Activated naive CD8-positive, alpha-beta T cell (primary cell): Measurements from ENCODE around the gene DEK.

Source experiments
- H3K27ac Mint-ChIP-seq: one replicate; pipeline ENCODE4 v1.8.0; 2021; ENCODE audit warnings: mixed read lengths
- H3K27me3 Mint-ChIP-seq: one replicate; pipeline ENCODE4 v1.8.0; 2021; ENCODE audit warnings: mixed read lengths
- H3K36me3 Mint-ChIP-seq: one replicate; pipeline ENCODE4 v1.8.0; 2021; ENCODE audit warnings: mixed read lengths
- H3K4me1 Mint-ChIP-seq: one replicate; pipeline ENCODE4 v1.8.0; 2021; ENCODE audit warnings: low read depth, mixed read lengths
- H3K4me3 Mint-ChIP-seq: one replicate; pipeline ENCODE4 v1.8.0; 2021; ENCODE audit warnings: mild to moderate bottlenecking, mixed read lengths
- H3K9me3 Mint-ChIP-seq: one replicate; pipeline ENCODE4 v1.8.0; 2021; ENCODE audit warnings: low read depth, mixed read lengths

Gene DEK

GRCh38 chr6:18253635-18254034 is 10.7 kb downstream of the DEK start:
- H3K27me3 Mint-ChIP-seq = no peaks in the 10 kb centered on the region
- H3K4me1 Mint-ChIP-seq = peaks cover 12% of the 10 kb centered on the region
- H3K36me3 Mint-ChIP-seq = peaks cover 17% of the 10 kb centered on the region
- no peak overlapping the region for H3K27ac Mint-ChIP-seq
- no peaks in the 10 kb centered on the region for H3K9me3 Mint-ChIP-seq
- no peak overlapping the region for H3K4me3 Mint-ChIP-seq

GRCh38 chr6:18249271-18249670 is 15.1 kb downstream of the DEK start:
- no peak overlapping the region for H3K27ac Mint-ChIP-seq
- peaks cover 30% of the 10 kb centered on the region for H3K4me1 Mint-ChIP-seq
- peaks cover 30% of the 10 kb centered on the region for H3K36me3 Mint-ChIP-seq
- peaks cover 7% of the 10 kb centered on the region for H3K9me3 Mint-ChIP-seq
- no peaks in the 10 kb centered on the region for H3K27me3 Mint-ChIP-seq
- no peak overlapping the region for H3K4me3 Mint-ChIP-seq

GRCh38 chr6:18248698-18249097 is 15.6 kb downstream of the DEK start:
- no peak overlapping the region for H3K27ac Mint-ChIP-seq
- H3K36me3 Mint-ChIP-seq = peaks cover 31% of the 10 kb centered on the region

GRCh38 chr6:18247002-18247401 is 17.3 kb downstream of the DEK start:
- Mint-ChIP-seq H3K36me3 (peaks cover 43% of the 10 kb centered on the region), H3K27ac (no peak overlapping the region), H3K27me3 (no peaks in the 10 kb centered on the region), H3K9me3 (peaks cover 7% of the 10 kb centered on the region), H3K4me1 (peaks cover 42% of the 10 kb centered on the region), H3K4me3 (no peak overlapping the region)

More at GRCh38 chr6:18248698-18249097, 15.6 kb downstream of the DEK start:
- Mint-ChIP-seq H3K4me3 (no peak overlapping the region), H3K9me3 (peaks cover 7% of the 10 kb centered on the region), H3K27me3 (no peaks in the 10 kb centered on the region), H3K4me1 (peaks cover 30% of the 10 kb centered on the region)

- Mint-ChIP-seq H3K27me3 (no peaks in the 10 kb centered on the region), H3K4me1 (peaks cover 50% of the 10 kb centered on the region), H3K36me3 (peaks cover 43% of the 10 kb centered on the region), H3K4me3 (no peak overlapping the region), H3K27ac (no peak overlapping the region), H3K9me3 (peaks cover 7% of the 10 kb centered on the region)
Measured at GRCh38 chr6:18246205-18246604, 18.1 kb downstream of the DEK start.

GRCh38 chr6:18245642-18246041 is 18.7 kb downstream of the DEK start:
- Mint-ChIP-seq H3K36me3 (peaks cover 43% of the 10 kb centered on the region), H3K4me1 (peaks cover 54% of the 10 kb centered on the region), H3K27me3 (no peaks in the 10 kb centered on the region), H3K9me3 (peaks cover 7% of the 10 kb centered on the region), H3K27ac (peak overlapping the region; percentile 3), H3K4me3 (no peak overlapping the region)

- Mint-ChIP-seq H3K4me3 (no peak overlapping the region), H3K4me1 (peaks cover 54% of the 10 kb centered on the region), H3K36me3 (peaks cover 43% of the 10 kb centered on the region), H3K9me3 (peaks cover 7% of the 10 kb centered on the region), H3K27ac (no peak overlapping the region), H3K27me3 (no peaks in the 10 kb centered on the region)
Measured at GRCh38 chr6:18245079-18245478, 19.3 kb downstream of the DEK start.

- peaks cover 50% of the 10 kb centered on the region for H3K4me1 Mint-ChIP-seq
- no peak overlapping the region for H3K27ac Mint-ChIP-seq
- H3K4me3 Mint-ChIP-seq = no peak overlapping the region
- peaks cover 7% of the 10 kb centered on the region for H3K9me3 Mint-ChIP-seq
- H3K27me3 Mint-ChIP-seq = no peaks in the 10 kb centered on the region
- peaks cover 42% of the 10 kb centered on the region for H3K36me3 Mint-ChIP-seq
Measured at GRCh38 chr6:18244251-18244650, 20.1 kb downstream of the DEK start.

- H3K4me3 Mint-ChIP-seq = no peak overlapping the region
- peaks cover 49% of the 10 kb centered on the region for H3K4me1 Mint-ChIP-seq
- H3K27ac Mint-ChIP-seq = peak overlapping the region; percentile 7
- H3K36me3 Mint-ChIP-seq = peaks cover 40% of the 10 kb centered on the region
- peaks cover 7% of the 10 kb centered on the region for H3K9me3 Mint-ChIP-seq
- no peaks in the 10 kb centered on the region for H3K27me3 Mint-ChIP-seq
Measured at GRCh38 chr6:18243302-18243893, 20.9 kb downstream of the DEK start.

GRCh38 chr6:18242062-18242851 is 22.1 kb downstream of the DEK start:
- Mint-ChIP-seq H3K36me3 (peaks cover 38% of the 10 kb centered on the region), H3K4me1 (peaks cover 47% of the 10 kb centered on the region), H3K27me3 (no peaks in the 10 kb centered on the region), H3K27ac (peak overlapping the region; percentile 59), H3K9me3 (peaks cover 7% of the 10 kb centered on the region), H3K4me3 (peak overlapping the region; percentile 6)

GRCh38 chr6:18241208-18242038 is 22.9 kb downstream of the DEK start:
- Mint-ChIP-seq H3K27me3 (no peaks in the 10 kb centered on the region), H3K9me3 (peaks cover 7% of the 10 kb centered on the region), H3K4me1 (peaks cover 42% of the 10 kb centered on the region), H3K36me3 (peaks cover 31% of the 10 kb centered on the region), H3K27ac (peak overlapping the region; percentile 2), H3K4me3 (peak overlapping the region; percentile 21)

GRCh38 chr6:18240230-18240629 is 24.1 kb downstream of the DEK start:
- H3K4me3 Mint-ChIP-seq = no peak overlapping the region
- H3K9me3 Mint-ChIP-seq = no peaks in the 10 kb centered on the region
- H3K27ac Mint-ChIP-seq = no peak overlapping the region
- no peaks in the 10 kb centered on the region for H3K27me3 Mint-ChIP-seq
- peaks cover 33% of the 10 kb centered on the region for H3K36me3 Mint-ChIP-seq
- H3K4me1 Mint-ChIP-seq = peaks cover 30% of the 10 kb centered on the region

GRCh38 chr6:18237167-18237566 is 27.2 kb downstream of the DEK start:
- Mint-ChIP-seq H3K4me3 (no peak overlapping the region), H3K4me1 (peaks cover 13% of the 10 kb centered on the region), H3K36me3 (peaks cover 35% of the 10 kb centered on the region), H3K9me3 (peaks cover 8% of the 10 kb centered on the region), H3K27me3 (no peaks in the 10 kb centered on the region), H3K27ac (no peak overlapping the region)

GRCh38 chr6:18235524-18235923 is 28.8 kb downstream of the DEK start:
- Mint-ChIP-seq H3K9me3 (peaks cover 15% of the 10 kb centered on the region), H3K27me3 (no peaks in the 10 kb centered on the region), H3K27ac (no peak overlapping the region), H3K4me3 (no peak overlapping the region), H3K36me3 (peaks cover 48% of the 10 kb centered on the region), H3K4me1 (no peaks in the 10 kb centered on the region)

- no peaks in the 10 kb centered on the region for H3K4me1 Mint-ChIP-seq
- peaks cover 54% of the 10 kb centered on the region for H3K36me3 Mint-ChIP-seq
- no peak overlapping the region for H3K27ac Mint-ChIP-seq
- no peak overlapping the region for H3K4me3 Mint-ChIP-seq
- H3K9me3 Mint-ChIP-seq = peaks cover 17% of the 10 kb centered on the region
- no peaks in the 10 kb centered on the region for H3K27me3 Mint-ChIP-seq
Measured at GRCh38 chr6:18234564-18234963, 29.8 kb downstream of the DEK start.
